ENCODE measurements around the gene DDX56. TPM values are rescaled to one million over a fixed set of nuclear protein-coding genes. Genes with fewer than 3 reads are reported as not detected.

Gene DDX56
- total and polyA plus RNA-seq, 9 of the 15 experiments (the other 6 are each of a cell fraction or from before 2014, with no cell fraction given), result 33.0 to 145 (median 102) TPM

GRCh38 chr7:44606341-44607140 is 32.8 kb upstream of the DDX56 start, which contains the start of gene OGDH (continued):
- peak; percentile 24; the same call in 1 of the 2 replicates for TF ChIP-seq NR2C1 (IDR thresholded peaks at IDR 0.05)
- TF ChIP-seq NR2C1 (tag; IDR thresholded peaks at IDR 0.05), result peak; percentile 72
- no peak; the same call in 1 of the 2 replicates for TF ChIP-seq NR2C2 (CRISPR knock-in tag; IDR thresholded peaks at IDR 0.05)
- TF ChIP-seq NR2C2 (tag; IDR thresholded peaks at IDR 0.05), result peak; percentile 96
- TF ChIP-seq IRF2 (CRISPR knock-in tag; IDR thresholded peaks at IDR 0.05), result no peak
- TF ChIP-seq CREB3 (tag; conservative IDR thresholded peaks at IDR 0.05; ENCODE audit: low read depth), result no peak
- peak; percentile 77 for TF ChIP-seq TAF7 (tag; IDR thresholded peaks at IDR 0.05)
- no peak for TF ChIP-seq MECOM (CRISPR knock-in tag; IDR thresholded peaks at IDR 0.05)
- no peak for TF ChIP-seq ZNF609 (CRISPR knock-in tag; IDR thresholded peaks at IDR 0.05; ENCODE audit: borderline replicate concordance)
- TF ChIP-seq ILF3 (IDR thresholded peaks at IDR 0.05; ENCODE audit: borderline replicate concordance), result no peak
- TF ChIP-seq KDM2B (CRISPR knock-in tag; IDR thresholded peaks at IDR 0.05), result no peak
- TF ChIP-seq L3MBTL2 (IDR thresholded peaks at IDR 0.05), result peak; percentile 96
- TF ChIP-seq MAZ (CRISPR knock-in tag; conservative IDR thresholded peaks at IDR 0.05 in 1 of 2, IDR thresholded peaks at IDR 0.05 in 1 of 2), result peak; percentile 96 to 98
- TF ChIP-seq NRF1 (conservative IDR thresholded peaks at IDR 0.05 in 1 of 2, IDR thresholded peaks at IDR 0.05 in 1 of 2), result peak; percentile 88 to 90
- no peak for TF ChIP-seq ZBTB43 (CRISPR knock-in tag; IDR thresholded peaks at IDR 0.05)
- TF ChIP-seq THAP7 (CRISPR knock-in tag; IDR thresholded peaks at IDR 0.05), result no peak
- no peak for TF ChIP-seq EGR1 (conservative IDR thresholded peaks at IDR 0.05)
- no peak for TF ChIP-seq ZNF830 (CRISPR knock-in tag; IDR thresholded peaks at IDR 0.05)
- no peak for TF ChIP-seq JUNB (CRISPR knock-in tag; conservative IDR thresholded peaks at IDR 0.05)
